Upper lobe of right lung (tissue), 1 donor: ENCODE data around the gene PDK2. TPM values are rescaled to one million over a fixed set of nuclear protein-coding genes. Genes with fewer than 3 reads are reported as not detected.

Experiments used
- ATAC-seq: fragments of 200-7000 bp; cut with Tn5 transposase; one replicate; pipeline ENCODE4 v1.9.1; 2020; ENCODE audit warnings: mild to moderate bottlenecking, moderate library complexity
- DNase-seq: peaks from one replicate; pipeline ENCODE4 v3.0.0-alpha.2; 2020
- H3K27ac ChIP-seq: fragments of 200-600 bp; one replicate; pipeline ENCODE4 v1.8.0; 2022
- H3K27me3 ChIP-seq: fragments of 200-600 bp; one replicate; pipeline ENCODE4 v1.8.0; 2022; ENCODE audit warnings: mild to moderate bottlenecking
- H3K36me3 ChIP-seq: fragments of 200-600 bp; one replicate; pipeline ENCODE4 v1.8.0; 2022
- H3K4me1 ChIP-seq: fragments of 200-600 bp; one replicate; pipeline ENCODE4 v1.8.0; 2022
- H3K4me3 ChIP-seq: fragments of 200-600 bp; one replicate; pipeline ENCODE4 v1.8.0; 2022; ENCODE audit warnings: mild to moderate bottlenecking
- H3K9me3 ChIP-seq: fragments of 200-600 bp; one replicate; pipeline ENCODE4 v1.8.0; 2022
- CTCF ChIP-seq: fragments of 200-600 bp; IDR thresholded peaks from one replicate; pipeline ENCODE4 v1.8.0; 2022; ENCODE audit warnings: antibody characterized with exemption
- intact Hi-C: fragments of 100-400 bp; cut with DNase I; formaldehyde crosslinking; loops from one replicate; pipeline ENCODE4 v1.11.0; 2022
- total RNA-seq: library from RNA; stranded (reverse); fragmentation: NEBNext Ultra II Directional; extraction: Animal tissue kit (Norgen Biotek cat#: 25700); gene quantifications from one replicate; pipeline ENCODE4 v1.2.1, GENCODE V29; 2021
- donor health status: DM: no; HTN: yes; CAD: no; lungs with severe emphysema.

The PDK2 gene
- total RNA-seq, 1 donor from 2014 or later = 30.2 TPM

DNA sequence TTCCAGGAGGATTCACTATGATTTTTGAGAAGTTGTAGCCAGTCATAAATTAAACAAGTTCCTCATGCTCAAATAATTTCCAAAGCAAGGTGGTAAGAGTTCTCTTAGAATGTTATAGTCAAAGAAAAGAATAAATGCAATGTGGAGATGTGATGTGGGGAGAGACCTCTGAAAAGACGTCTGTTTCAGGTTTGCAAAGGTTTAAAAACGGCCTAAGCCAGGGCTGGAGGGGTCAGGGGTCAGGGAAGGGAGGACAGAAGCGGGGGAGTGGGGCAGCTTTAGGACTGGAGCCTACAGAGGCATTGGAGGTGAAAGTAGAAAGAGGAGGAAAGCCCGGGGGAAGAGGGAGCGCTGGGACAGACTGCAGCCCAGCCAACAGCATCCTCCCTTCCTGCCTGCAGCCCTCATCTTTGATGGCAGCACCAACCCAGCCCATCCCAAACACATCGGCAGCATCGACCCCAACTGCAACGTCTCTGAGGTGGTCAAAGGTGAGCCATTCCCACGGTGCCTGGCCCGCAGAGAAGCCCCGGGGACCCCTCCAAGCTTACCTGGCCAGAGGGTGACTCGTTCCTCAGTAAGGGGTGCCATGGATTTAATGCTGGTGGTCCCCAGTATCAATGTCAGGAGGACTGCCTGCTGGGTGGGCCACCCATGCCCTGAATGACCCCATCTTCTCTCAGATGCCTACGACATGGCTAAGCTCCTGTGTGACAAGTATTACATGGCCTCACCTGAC lies 11.4 kb downstream of the PDK2 start:
- no peak overlapping the region for H3K4me3 ChIP-seq
- no peak for DNase-seq
- H3K9me3 ChIP-seq = no peaks in the 10 kb centered on the region
- no peak for TF ChIP-seq CTCF
- no peak overlapping the region for H3K27ac ChIP-seq
- H3K27me3 ChIP-seq = no peaks in the 10 kb centered on the region
- intact Hi-C loops = no loop called here
- no peak for ATAC-seq
- peaks cover 21% of the 10 kb centered on the region for H3K36me3 ChIP-seq
- H3K4me1 ChIP-seq = peaks cover 12% of the 10 kb centered on the region

DNA sequence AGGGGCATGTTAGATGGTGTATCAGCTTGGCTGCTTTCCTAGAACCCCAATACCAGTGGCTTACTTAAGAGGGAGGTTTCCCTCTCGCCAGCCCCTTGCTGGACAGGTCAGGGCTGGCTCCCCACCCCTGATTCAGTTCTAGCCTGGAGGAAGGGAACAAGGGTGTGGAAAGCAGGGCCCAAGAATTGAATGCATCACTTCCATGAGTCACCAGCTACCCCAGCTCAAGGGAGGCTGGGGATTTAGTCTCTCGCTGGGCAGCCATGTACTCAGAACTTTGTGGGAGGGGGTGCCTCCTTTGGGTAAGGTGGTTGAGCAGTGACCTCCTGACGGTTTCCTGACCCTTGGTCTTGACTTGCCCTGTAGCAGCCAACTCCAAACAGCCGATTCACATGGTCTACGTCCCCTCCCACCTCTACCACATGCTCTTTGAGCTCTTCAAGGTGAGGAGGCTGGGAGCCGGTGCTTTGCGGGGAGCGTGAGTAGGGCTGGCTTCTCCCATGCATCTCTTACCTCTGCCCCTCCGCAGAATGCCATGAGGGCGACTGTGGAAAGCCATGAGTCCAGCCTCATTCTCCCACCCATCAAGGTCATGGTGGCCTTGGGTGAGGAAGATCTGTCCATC lies 12.8 kb downstream of the PDK2 start:
- Histone ChIP-seq H3K9me3 (no peaks in the 10 kb centered on the region), H3K36me3 (peaks cover 21% of the 10 kb centered on the region), H3K4me1 (peaks cover 5% of the 10 kb centered on the region), H3K27me3 (no peaks in the 10 kb centered on the region), H3K4me3 (no peak overlapping the region), H3K27ac (no peak overlapping the region)
- no peak for ATAC-seq
- DNase-seq = no peak
- no peak for TF ChIP-seq CTCF
- intact Hi-C loops = no loop called here

- no peak for DNase-seq
- TF ChIP-seq CTCF = no peak
- intact Hi-C loops = no loop called here
- H3K27ac ChIP-seq = no peak overlapping the region
- no peak for ATAC-seq
- no peak overlapping the region for H3K4me3 ChIP-seq
- H3K36me3 ChIP-seq = peaks cover 21% of the 10 kb centered on the region
- H3K27me3 ChIP-seq = no peaks in the 10 kb centered on the region
- H3K4me1 ChIP-seq = peaks cover 5% of the 10 kb centered on the region
- H3K9me3 ChIP-seq = no peaks in the 10 kb centered on the region
These were observed 13.4 kb downstream of the PDK2 start for GRCh38 chr17:50108556-50108955.

GRCh38 chr17:50109207-50109606 lies 14.1 kb downstream of the PDK2 start:
- DNase-seq (no peak), ATAC-seq (no peak)
- Histone ChIP-seq H3K4me3 (no peak overlapping the region), H3K9me3 (no peaks in the 10 kb centered on the region), H3K27me3 (no peaks in the 10 kb centered on the region), H3K36me3 (peaks cover 21% of the 10 kb centered on the region), H3K27ac (no peak overlapping the region), H3K4me1 (peaks cover 5% of the 10 kb centered on the region)
- intact Hi-C loops = no loop called here
- no peak for TF ChIP-seq CTCF

DNA sequence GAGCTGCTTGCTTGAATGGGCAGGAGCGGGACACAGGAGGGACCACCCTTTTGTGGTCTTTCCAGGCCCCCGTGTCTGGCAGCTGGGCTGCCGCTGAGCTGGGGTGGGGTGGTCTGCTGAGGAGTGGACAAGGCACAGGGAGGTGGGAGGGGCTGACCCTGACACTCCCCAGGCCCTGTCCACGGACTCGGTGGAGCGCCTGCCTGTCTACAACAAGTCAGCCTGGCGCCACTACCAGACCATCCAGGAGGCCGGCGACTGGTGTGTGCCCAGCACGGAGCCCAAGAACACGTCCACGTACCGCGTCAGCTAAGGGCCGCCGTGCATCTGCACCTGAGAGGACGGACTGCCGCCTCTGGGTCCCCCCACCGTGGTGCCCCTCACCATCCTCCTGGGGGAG lies 14.6 kb downstream of the PDK2 start:
- TF ChIP-seq CTCF = no peak
- intact Hi-C loops = loop anchor here (10.0 kb wide), 1 partner anchor 55 kb away; the partner anchor contains the start of gene SGCA
- Histone ChIP-seq H3K36me3 (peaks cover 21% of the 10 kb centered on the region), H3K27me3 (no peaks in the 10 kb centered on the region), H3K27ac (no peak overlapping the region), H3K4me3 (no peak overlapping the region), H3K4me1 (peaks cover 5% of the 10 kb centered on the region), H3K9me3 (no peaks in the 10 kb centered on the region)
- DNase-seq = no peak
- no peak for ATAC-seq
